Measurements from ENCODE around the gene RASGEF1C. TPM values are rescaled to one million over a fixed set of nuclear protein-coding genes. Genes with fewer than 3 reads are reported as not detected.

RASGEF1C gene
- total RNA-seq, 2 experiments from 2014 or later, result not detected

DNA sequence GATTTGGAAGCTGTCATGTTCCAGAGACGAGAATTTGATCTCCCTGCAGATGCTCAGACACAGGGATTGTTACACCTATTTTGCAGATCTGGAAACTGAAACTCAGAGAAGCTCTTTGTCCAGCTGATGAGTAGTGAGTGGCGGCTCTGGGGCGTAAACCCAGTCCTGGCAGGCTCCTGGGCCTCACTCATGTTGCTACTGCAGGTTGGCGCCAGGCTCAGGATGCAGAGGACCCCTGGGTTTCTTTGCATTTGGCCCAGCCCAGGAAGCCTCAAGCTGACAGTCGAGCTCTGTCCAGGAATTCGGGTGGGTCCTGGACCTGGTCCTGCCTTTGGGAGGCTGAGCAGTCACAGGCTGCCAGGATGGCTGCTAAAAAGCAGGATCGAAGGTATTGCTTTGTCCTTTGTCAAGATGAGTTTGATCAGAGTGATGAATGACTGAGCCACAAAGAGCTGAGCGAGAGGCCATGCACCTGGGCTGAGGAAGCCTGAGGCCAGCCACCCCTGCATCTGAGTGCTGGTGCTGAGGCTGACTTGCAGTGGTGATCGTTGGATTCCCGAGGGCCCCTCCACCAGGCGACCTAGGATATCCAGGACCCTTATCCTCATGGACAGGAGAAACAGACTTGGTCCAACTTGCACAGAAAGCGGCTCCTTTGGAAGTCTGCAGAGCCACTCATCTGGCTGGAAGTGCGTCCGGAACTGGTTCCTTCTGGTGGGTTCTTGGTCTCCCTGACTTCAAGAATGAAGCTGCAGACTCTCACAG lies 129.1 kb downstream of the RASGEF1C start:
- CTCF ChIA-PET (ENCODE audit: unreplicated experiment), result no interaction called here
- Histone ChIP-seq H4K20me1 (ENCODE audit: insufficient read depth, low read length) (no peaks in the 10 kb centered on the region), H3K27ac (ENCODE audit: low read depth, low read length, poor library complexity, severe bottlenecking) (no peak overlapping the region), H3K4me1 (ENCODE audit: insufficient read depth, low read length, poor library complexity, severe bottlenecking) (no peaks in the 10 kb centered on the region), H3K4me3 (ENCODE audit: low read depth, low read length, poor library complexity, severe bottlenecking) (no peak overlapping the region), H3K9me3 (ENCODE audit: low read length) (no peaks in the 10 kb centered on the region), H3K79me2 (ENCODE audit: insufficient read depth, low read depth, low read length) (no peaks in the 10 kb centered on the region), H2AFZ (ENCODE audit: low read length) (no peak overlapping the region), H3K36me3 (ENCODE audit: insufficient read depth, low read length) (no peaks in the 10 kb centered on the region), H3K9me2 (ENCODE audit: insufficient read depth, low read length) (no peaks in the 10 kb centered on the region), H3K4me2 (ENCODE audit: low read length) (no peak overlapping the region)
- TF ChIP-seq EZH2phosphoT487 (IDR thresholded peaks at IDR 0.05; ENCODE audit: borderline replicate concordance, low read depth, low read length), result no peak
- TF ChIP-seq, protein P1, sequence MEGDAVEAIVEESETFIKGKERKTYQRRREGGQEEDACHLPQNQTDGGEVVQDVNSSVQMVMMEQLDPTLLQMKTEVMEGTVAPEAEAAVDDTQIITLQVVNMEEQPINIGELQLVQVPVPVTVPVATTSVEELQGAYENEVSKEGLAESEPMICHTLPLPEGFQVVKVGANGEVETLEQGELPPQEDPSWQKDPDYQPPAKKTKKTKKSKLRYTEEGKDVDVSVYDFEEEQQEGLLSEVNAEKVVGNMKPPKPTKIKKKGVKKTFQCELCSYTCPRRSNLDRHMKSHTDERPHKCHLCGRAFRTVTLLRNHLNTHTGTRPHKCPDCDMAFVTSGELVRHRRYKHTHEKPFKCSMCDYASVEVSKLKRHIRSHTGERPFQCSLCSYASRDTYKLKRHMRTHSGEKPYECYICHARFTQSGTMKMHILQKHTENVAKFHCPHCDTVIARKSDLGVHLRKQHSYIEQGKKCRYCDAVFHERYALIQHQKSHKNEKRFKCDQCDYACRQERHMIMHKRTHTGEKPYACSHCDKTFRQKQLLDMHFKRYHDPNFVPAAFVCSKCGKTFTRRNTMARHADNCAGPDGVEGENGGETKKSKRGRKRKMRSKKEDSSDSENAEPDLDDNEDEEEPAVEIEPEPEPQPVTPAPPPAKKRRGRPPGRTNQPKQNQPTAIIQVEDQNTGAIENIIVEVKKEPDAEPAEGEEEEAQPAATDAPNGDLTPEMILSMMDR (conservative IDR thresholded peaks at IDR 0.05; ENCODE audit: low read length), result no peak
- no TSS peak for BruUV-seq (replicated peaks)
- no peak for DNase-seq (ENCODE audit: low spot score)
- intact Hi-C loops (cut with micrococcal nuclease; ENCODE audit: unreplicated experiment), result no loop called here
- POLR2A ChIA-PET, result no interaction called here

DNA sequence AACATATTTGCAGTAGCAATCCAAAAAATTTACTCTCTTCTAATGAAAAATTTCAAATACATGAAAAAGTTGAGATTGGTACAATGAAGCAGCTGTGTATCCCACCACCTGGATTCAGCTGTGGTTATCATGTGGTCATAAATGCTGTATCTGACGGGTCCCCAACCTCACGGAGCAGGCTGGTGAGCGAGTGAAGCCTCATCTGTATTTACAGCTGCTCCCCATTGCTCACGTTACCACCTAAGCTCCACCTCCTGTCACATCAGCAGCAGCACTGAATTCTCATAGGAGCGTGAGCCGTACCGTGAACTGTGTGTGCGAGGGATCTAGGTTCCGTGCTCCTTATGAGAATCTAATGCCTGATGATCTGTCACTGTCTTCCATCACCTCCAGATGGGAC lies 130.7 kb downstream of the RASGEF1C start:
- BruUV-seq (replicated peaks), result no TSS peak
- no peaks in the 10 kb centered on the region for H3K79me2 ChIP-seq (ENCODE audit: insufficient read depth, low read depth, low read length)
- no peak overlapping the region for H3K4me3 ChIP-seq (ENCODE audit: low read depth, low read length, poor library complexity, severe bottlenecking)
- no peaks in the 10 kb centered on the region for H3K9me3 ChIP-seq (ENCODE audit: low read length)
- no peak for DNase-seq (ENCODE audit: low spot score)
- H3K27ac ChIP-seq (ENCODE audit: low read depth, low read length, poor library complexity, severe bottlenecking), result no peak overlapping the region
- H3K36me3 ChIP-seq (ENCODE audit: insufficient read depth, low read length), result no peaks in the 10 kb centered on the region
- no peaks in the 10 kb centered on the region for H4K20me1 ChIP-seq (ENCODE audit: insufficient read depth, low read length)
- ChIA-PET CTCF (ENCODE audit: unreplicated experiment) (no interaction called here), POLR2A (no interaction called here)
- TF ChIP-seq EZH2phosphoT487 (IDR thresholded peaks at IDR 0.05; ENCODE audit: borderline replicate concordance, low read depth, low read length), result no peak
- TF ChIP-seq, protein P1 (conservative IDR thresholded peaks at IDR 0.05; ENCODE audit: low read length), result no peak
- no peak overlapping the region for H3K4me2 ChIP-seq (ENCODE audit: low read length)
- no peaks in the 10 kb centered on the region for H3K4me1 ChIP-seq (ENCODE audit: insufficient read depth, low read length, poor library complexity, severe bottlenecking)
- no peak overlapping the region for H2AFZ ChIP-seq (ENCODE audit: low read length)
- intact Hi-C loops (cut with micrococcal nuclease; ENCODE audit: unreplicated experiment), result no loop called here
- H3K9me2 ChIP-seq (ENCODE audit: insufficient read depth, low read length), result no peaks in the 10 kb centered on the region

DNA sequence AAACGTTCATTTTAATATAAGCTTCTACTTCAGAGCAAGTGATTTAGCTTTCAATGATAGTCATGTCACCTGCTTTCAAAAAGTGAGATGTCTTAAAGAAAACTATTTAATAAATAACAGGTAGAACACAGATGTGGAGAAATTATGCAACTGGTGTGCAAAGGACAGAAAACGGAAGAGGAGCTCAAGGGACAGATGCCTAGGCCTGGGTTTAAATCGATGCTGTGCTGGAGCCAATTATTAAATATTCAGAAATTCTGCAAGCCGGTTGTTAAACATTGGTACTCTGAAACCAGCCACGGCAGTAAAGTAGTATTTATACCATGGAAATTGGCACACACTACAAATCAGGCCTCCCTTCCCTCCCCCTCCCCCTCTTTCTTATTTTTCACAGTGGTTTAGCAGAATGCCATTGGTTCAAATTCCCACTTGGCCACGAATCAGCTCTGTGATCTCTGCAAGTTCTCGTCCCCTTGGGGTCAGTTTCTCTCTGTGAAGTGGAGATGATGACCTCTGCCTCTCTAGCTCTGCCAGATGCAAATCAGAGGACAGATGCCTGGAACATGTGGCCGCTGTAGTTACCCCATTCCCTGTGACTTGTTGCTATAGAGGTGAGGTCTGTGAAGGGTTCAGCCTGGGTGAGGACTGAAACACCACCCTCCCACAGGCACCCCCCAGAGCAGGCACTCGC lies 131.3 kb downstream of the RASGEF1C start:
- intact Hi-C loops (cut with micrococcal nuclease; ENCODE audit: unreplicated experiment), result no loop called here
- no peak overlapping the region for H3K4me2 ChIP-seq (ENCODE audit: low read length)
- no peaks in the 10 kb centered on the region for H3K9me3 ChIP-seq (ENCODE audit: low read length)
- BruUV-seq (replicated peaks), result no TSS peak
- H4K20me1 ChIP-seq (ENCODE audit: insufficient read depth, low read length), result no peaks in the 10 kb centered on the region
- H3K79me2 ChIP-seq (ENCODE audit: insufficient read depth, low read depth, low read length), result no peaks in the 10 kb centered on the region
- no peaks in the 10 kb centered on the region for H3K4me1 ChIP-seq (ENCODE audit: insufficient read depth, low read length, poor library complexity, severe bottlenecking)
- no peaks in the 10 kb centered on the region for H3K36me3 ChIP-seq (ENCODE audit: insufficient read depth, low read length)
- no peak overlapping the region for H2AFZ ChIP-seq (ENCODE audit: low read length)
- TF ChIP-seq EZH2phosphoT487 (IDR thresholded peaks at IDR 0.05; ENCODE audit: borderline replicate concordance, low read depth, low read length), result no peak
- TF ChIP-seq, protein P1 (conservative IDR thresholded peaks at IDR 0.05; ENCODE audit: low read length), result no peak
- ChIA-PET POLR2A (interaction anchor here (1.1 kb wide), 1 partner anchor 16 kb away, joined by 4 read pairs; no protein-coding TSS in a partner anchor), CTCF (ENCODE audit: unreplicated experiment) (no interaction called here)
- H3K27ac ChIP-seq (ENCODE audit: low read depth, low read length, poor library complexity, severe bottlenecking), result no peak overlapping the region
- H3K9me2 ChIP-seq (ENCODE audit: insufficient read depth, low read length), result no peaks in the 10 kb centered on the region
- H3K4me3 ChIP-seq (ENCODE audit: low read depth, low read length, poor library complexity, severe bottlenecking), result no peak overlapping the region
- no peak for DNase-seq (ENCODE audit: low spot score)
